GM18907 (cell line): ENCODE results near the gene ADD2.

ENCODE experiments used
- ATAC-seq: cut with Tn5 transposase; IDR thresholded peaks from one replicate; pipeline ENCODE4 v1.9.1; 2021; ENCODE audit warnings: mild to moderate bottlenecking, moderate library complexity; ENCODE audit not compliant: unreplicated experiment

ADD2 gene

GRCh38 chr2:70707706-70708105 lies 60.3 kb downstream of the ADD2 start:
- ATAC-seq, result no peak

DNA sequence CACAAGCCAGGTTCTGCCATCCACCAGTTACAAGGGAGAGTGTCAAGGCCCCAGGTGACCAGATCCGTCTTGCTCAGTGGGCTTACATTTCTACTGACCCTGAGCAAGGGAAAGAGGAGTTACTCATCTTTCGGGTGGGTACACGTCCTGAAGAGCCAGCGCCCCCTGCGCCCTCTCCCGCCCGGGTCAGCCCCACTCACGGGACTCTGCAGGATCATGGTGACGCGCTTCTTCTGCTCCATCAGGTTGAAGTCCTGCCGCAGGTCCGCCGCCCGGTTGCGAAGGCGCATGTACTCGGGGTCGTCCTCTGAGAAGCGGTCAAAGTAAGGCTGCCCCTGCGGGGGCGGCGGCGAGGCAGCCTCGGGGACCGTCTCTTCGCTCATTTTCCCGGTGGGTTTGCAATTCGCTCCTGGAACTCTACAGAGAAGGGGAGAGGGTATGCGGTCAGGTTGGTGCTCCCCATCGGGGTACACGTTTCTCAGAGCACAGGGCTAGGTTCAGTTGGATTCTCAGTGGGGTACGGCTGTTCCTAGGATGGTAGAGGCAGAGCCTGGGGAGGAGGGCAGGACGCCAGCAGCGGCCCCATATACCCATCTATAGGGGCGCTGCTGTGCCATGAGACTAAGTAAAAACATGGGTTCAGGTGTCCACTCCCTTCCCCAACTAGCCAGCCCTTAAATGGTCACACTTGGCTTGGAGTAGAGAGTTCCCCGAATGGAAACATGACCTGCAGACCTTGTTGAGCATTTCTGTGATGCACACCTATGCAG lies 61.8 kb downstream of the ADD2 start:
- ATAC-seq, result no peak

GRCh38 chr2:70705160-70705850 lies 62.7 kb downstream of the ADD2 start:
- ATAC-seq, result no peak

- no peak for ATAC-seq
Observed at GRCh38 chr2:70703900-70704549, 64.0 kb downstream of the ADD2 start.

GRCh38 chr2:70702711-70703395 lies 65.1 kb downstream of the ADD2 start:
- ATAC-seq, result no peak

- ATAC-seq, result no peak
Observed at GRCh38 chr2:70698847-70699246, 69.2 kb downstream of the ADD2 start.

- ATAC-seq, result no peak
Observed at GRCh38 chr2:70697603-70698383, 70.2 kb downstream of the ADD2 start.

- ATAC-seq, result no peak
Observed at GRCh38 chr2:70696142-70696541, 71.9 kb downstream of the ADD2 start.

DNA sequence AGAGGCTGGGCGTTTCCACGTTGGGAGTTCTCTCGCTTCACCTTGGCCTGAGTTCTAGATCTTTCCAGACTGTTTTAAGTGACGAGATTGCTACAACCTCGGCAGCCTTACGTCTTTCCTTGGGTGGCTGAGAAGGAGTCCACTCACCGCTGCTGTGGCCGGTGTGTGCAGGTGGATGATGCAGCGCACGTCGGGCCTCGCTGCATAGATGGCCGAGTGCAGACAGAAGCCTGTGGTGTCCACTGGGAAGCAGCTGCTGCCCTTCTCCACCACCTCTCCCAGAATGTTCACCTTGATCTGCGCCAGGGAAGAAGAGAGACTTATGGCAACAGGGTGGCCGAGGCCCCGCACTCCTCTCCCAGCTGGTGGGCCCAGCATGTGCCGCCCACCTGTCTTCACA lies 75.7 kb downstream of the ADD2 start:
- ATAC-seq, result no peak

- no peak for ATAC-seq
Observed at GRCh38 chr2:70691497-70692140, 76.4 kb downstream of the ADD2 start.

- ATAC-seq, result no peak
Observed at GRCh38 chr2:70690846-70691245, 77.2 kb downstream of the ADD2 start.

GRCh38 chr2:70688427-70688826 lies 79.6 kb downstream of the ADD2 start:
- ATAC-seq, result no peak

DNA sequence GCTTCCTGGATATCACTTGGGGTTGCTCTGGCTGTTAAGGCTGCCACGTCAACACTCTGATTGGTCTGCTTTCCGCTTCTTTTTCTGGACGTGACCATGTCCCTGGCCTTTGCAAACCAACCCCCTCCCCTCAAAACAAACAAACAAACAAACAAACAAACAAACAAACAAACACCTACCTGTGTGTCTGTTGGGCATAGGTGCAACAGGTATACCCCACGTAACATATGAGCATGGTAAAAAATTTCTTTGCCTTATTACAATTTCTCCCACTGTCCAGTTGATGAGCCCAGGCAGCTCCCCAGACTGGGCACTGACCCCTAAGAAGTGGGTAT lies 80.6 kb downstream of the ADD2 start:
- ATAC-seq, result no peak

GRCh38 chr2:70686577-70687460 lies 81.2 kb downstream of the ADD2 start:
- ATAC-seq, result no peak

DNA sequence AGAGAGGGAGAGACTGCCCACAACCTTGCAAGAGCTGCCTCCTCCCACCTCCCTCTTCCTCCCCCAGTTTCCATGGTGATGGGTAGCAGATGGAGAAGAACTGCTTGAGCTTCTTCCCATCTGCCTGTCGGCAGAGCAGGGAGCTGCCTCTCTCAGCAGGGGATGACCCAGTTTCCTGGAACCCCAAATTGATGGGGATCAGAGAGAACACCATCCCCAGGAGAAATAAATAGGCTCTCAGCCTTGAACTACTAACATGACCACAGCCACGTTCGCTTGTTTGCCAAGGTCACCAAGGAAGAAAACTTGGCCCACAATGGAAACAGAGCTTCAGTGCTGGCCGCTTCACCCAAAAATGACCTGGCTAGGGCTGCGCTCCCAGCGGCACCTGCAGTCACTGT lies 82.2 kb downstream of the ADD2 start:
- no peak for ATAC-seq

- no peak for ATAC-seq
Observed at GRCh38 chr2:70684846-70685622, 83.0 kb downstream of the ADD2 start.

DNA sequence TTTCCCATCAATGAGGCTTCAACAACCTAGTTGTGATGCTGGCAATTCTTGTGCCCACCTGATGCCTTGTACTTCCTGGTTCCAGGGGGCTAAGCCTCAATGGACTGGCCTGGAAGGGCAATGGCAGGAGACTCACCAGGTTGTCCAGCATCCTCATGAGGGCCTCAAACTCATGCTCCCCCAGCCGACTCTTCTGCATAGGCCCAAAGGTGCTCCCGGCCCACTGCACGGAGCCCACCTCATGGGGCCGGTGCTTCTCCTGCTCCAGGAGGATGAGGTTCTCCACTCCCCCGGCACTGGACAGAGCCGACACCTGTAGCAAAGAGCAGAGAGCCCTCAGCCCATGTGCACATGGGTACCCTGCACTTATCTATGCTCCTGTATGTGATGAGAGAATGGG lies 84.5 kb downstream of the ADD2 start:
- no peak for ATAC-seq

- ATAC-seq, result no peak
Observed at GRCh38 chr2:70680735-70681134, 87.3 kb downstream of the ADD2 start.

- ATAC-seq, result no peak
Observed at GRCh38 chr2:70679259-70679658, 88.7 kb downstream of the ADD2 start.
